D341Med (cell line): ENCODE measurements around the gene UBASH3A.

Experiments
- DNase-seq: peaks from one replicate; pipeline ENCODE4 v3.0.0; 2012; ENCODE audit warnings: low spot score

The UBASH3A gene

GRCh38 chr21:42430521-42430920 lies 26.8 kb downstream of the UBASH3A start:
- DNase-seq, result no peak

GRCh38 chr21:42431196-42431595 lies 27.5 kb downstream of the UBASH3A start:
- DNase-seq, result no peak

- DNase-seq, result no peak
These were observed 29.0 kb downstream of the UBASH3A start for GRCh38 chr21:42432695-42433094.

GRCh38 chr21:42433946-42434551 lies 30.3 kb downstream of the UBASH3A start:
- no peak for DNase-seq

GRCh38 chr21:42434884-42435283 lies 31.2 kb downstream of the UBASH3A start:
- no peak for DNase-seq

GRCh38 chr21:42435401-42435800 lies 31.7 kb downstream of the UBASH3A start:
- no peak for DNase-seq

- no peak for DNase-seq
These were observed 32.1 kb downstream of the UBASH3A start for GRCh38 chr21:42435833-42436232.

- no peak for DNase-seq
These were observed 33.2 kb downstream of the UBASH3A start for GRCh38 chr21:42436914-42437313.

- DNase-seq, result no peak
These were observed 34.1 kb downstream of the UBASH3A start for GRCh38 chr21:42437786-42438185.

GRCh38 chr21:42438316-42439205 lies 34.9 kb downstream of the UBASH3A start:
- DNase-seq, result no peak

- no peak for DNase-seq
These were observed 35.8 kb downstream of the UBASH3A start for GRCh38 chr21:42439284-42440186.

- DNase-seq, result no peak
These were observed 36.6 kb downstream of the UBASH3A start for GRCh38 chr21:42440187-42440792.

- no peak for DNase-seq
These were observed 38.3 kb downstream of the UBASH3A start for GRCh38 chr21:42441963-42442362.

- no peak for DNase-seq
These were observed 39.6 kb downstream of the UBASH3A start for GRCh38 chr21:42443181-42443785.

- DNase-seq, result no peak
These were observed 40.4 kb downstream of the UBASH3A start for GRCh38 chr21:42443876-42444744.

- no peak for DNase-seq
These were observed 41.0 kb downstream of the UBASH3A start for GRCh38 chr21:42444745-42445059.

- no peak for DNase-seq
These were observed 41.6 kb downstream of the UBASH3A start for GRCh38 chr21:42445311-42445710.

- DNase-seq, result no peak
These were observed 42.8 kb downstream of the UBASH3A start for GRCh38 chr21:42446531-42446930.

- DNase-seq, result no peak
These were observed 43.5 kb downstream of the UBASH3A start for GRCh38 chr21:42447182-42447581.

- no peak for DNase-seq
These were observed 44.0 kb downstream of the UBASH3A start for GRCh38 chr21:42447732-42448131.

- no peak for DNase-seq
These were observed 45.0 kb downstream of the UBASH3A start for GRCh38 chr21:42448686-42449085.
